IMR-90 (cell line): ENCODE data around the gene LRRC70. TPM values are rescaled to one million over a fixed set of nuclear protein-coding genes. Genes with fewer than 3 reads are reported as not detected.

Experiments used
- ATAC-seq: fragments of 200-7000 bp; cut with Tn5 transposase; 2 replicates; pipeline ENCODE4 v1.9.1; 2020; ENCODE audit warnings: low read depth, mild to moderate bottlenecking, moderate library complexity
- BruUV-seq: library from RNA; stranded (reverse); fragments of 400-500 nt; replicated peaks from 2 replicates; lab custom pipeline; 2021; lab: Mats Ljungman, UMichigan
- CTCF ChIA-PET: fragments of 300-600 bp; formaldehyde crosslinking; extraction: SDS; loops from one replicate; lab custom pipeline; 2021; ENCODE audit warnings: antibody characterized with exemption; lab: Yijun Ruan, JAX
- POLR2A ChIA-PET: fragments of 300-600 bp; sonication (Branson Sonifier 250); formaldehyde crosslinking; loops from one replicate; lab custom pipeline; 2022; ENCODE audit warnings: antibody characterized with exemption; ENCODE audit not compliant: unreplicated experiment; lab: Charles Lee
- DNase-seq: peaks from one replicate; pipeline ENCODE4 v3.0.0; 2013
- H2AFZ ChIP-seq: replicated peaks from 2 replicates; pipeline ENCODE3; 2013; ENCODE audit warnings: low read length, mild to moderate bottlenecking; ENCODE audit not compliant: poor library complexity
- H2AK5ac ChIP-seq: 2 replicates; pipeline ENCODE4 v1.6.1; 2013; ENCODE audit warnings: low read depth, low read length, inconsistent platforms
- H2AK9ac ChIP-seq: replicated peaks from 2 replicates; pipeline ENCODE3; 2013; ENCODE audit warnings: mild to moderate bottlenecking, low read depth, low read length, moderate library complexity; ENCODE audit not compliant: poor library complexity
- H2BK120ac ChIP-seq: 2 replicates; pipeline ENCODE4 v1.6.1; 2013; ENCODE audit warnings: low read depth, low read length, inconsistent platforms
- H2BK15ac ChIP-seq: 3 replicates; pipeline ENCODE4 v1.6.1; 2013; ENCODE audit warnings: low read depth, low read length, inconsistent platforms
- H2BK20ac ChIP-seq: 2 replicates; pipeline ENCODE4 v1.6.1; 2013; ENCODE audit warnings: low read depth, mild to moderate bottlenecking, inconsistent platforms, low read length, moderate library complexity
- H2BK5ac ChIP-seq: 2 replicates; pipeline ENCODE4 v1.6.1; 2013; ENCODE audit warnings: mild to moderate bottlenecking, low read depth, low read length, inconsistent platforms; ENCODE audit not compliant: poor library complexity, severe bottlenecking
- H3K14ac ChIP-seq: replicated peaks from 2 replicates; pipeline ENCODE4 v1.6.1; 2013; ENCODE audit warnings: low read depth, low read length, inconsistent platforms
- H3K18ac ChIP-seq: 2 replicates; pipeline ENCODE4 v1.6.1; 2013; ENCODE audit warnings: low read depth, low read length, control low read depth
- H3K23ac ChIP-seq: 2 replicates; pipeline ENCODE4 v1.6.1; 2013; ENCODE audit warnings: low read depth, low read length, inconsistent platforms
- H3K27ac ChIP-seq: 2 replicates; pipeline ENCODE4 v1.5.1; 2013; ENCODE audit warnings: mild to moderate bottlenecking, control low read depth, low read length; ENCODE audit not compliant: insufficient read depth
- H3K27me3 ChIP-seq: 2 replicates; pipeline ENCODE4 v1.6.1; 2013; ENCODE audit warnings: low read length; ENCODE audit not compliant: control insufficient read depth, insufficient read depth
- H3K36me3 ChIP-seq: 2 replicates; pipeline ENCODE4 v1.6.1; 2013; ENCODE audit warnings: low read length, mixed read lengths; ENCODE audit not compliant: control insufficient read depth, insufficient read depth
- H3K4ac ChIP-seq: 2 replicates; pipeline ENCODE4 v1.6.1; 2013; ENCODE audit warnings: low read depth, low read length, inconsistent platforms
- H3K4me1 ChIP-seq: 2 replicates; pipeline ENCODE4 v1.6.1; 2013; ENCODE audit warnings: low read length, mixed read lengths; ENCODE audit not compliant: control insufficient read depth, insufficient read depth
- H3K4me2 ChIP-seq: 2 replicates; pipeline ENCODE4 v1.6.1; 2013; ENCODE audit warnings: low read depth, mild to moderate bottlenecking, control low read depth, low read length, moderate library complexity
- H3K4me3 ChIP-seq: 2 replicates; pipeline ENCODE4 v1.5.1; 2013; ENCODE audit warnings: low read depth, mild to moderate bottlenecking, control low read depth, low read length, moderate library complexity; ENCODE audit not compliant: insufficient read depth
- H3K56ac ChIP-seq: 2 replicates; pipeline ENCODE4 v1.6.1; 2013; ENCODE audit warnings: low read length, inconsistent platforms; ENCODE audit not compliant: insufficient read depth; ENCODE audit errors: extremely low read depth
- H3K79me1 ChIP-seq, 2 experiments: 2 replicates each; pipeline ENCODE4 v1.6.1; 2013; ENCODE audit warnings: low read length in 2 of 2, inconsistent platforms in 1 of 2, low read depth in 1 of 2
- H3K9ac ChIP-seq: 2 replicates; pipeline ENCODE4 v1.6.1; 2013; ENCODE audit warnings: low read depth, low read length, control low read depth
- H3K9me1 ChIP-seq: 2 replicates; pipeline ENCODE4 v1.6.1; 2013; ENCODE audit warnings: low read length, inconsistent platforms; ENCODE audit not compliant: insufficient read depth
- H3K9me3 ChIP-seq: 2 replicates; pipeline ENCODE4 v1.6.1; 2013; ENCODE audit warnings: low read length; ENCODE audit not compliant: control insufficient read depth, insufficient read depth
- H4K20me1 ChIP-seq: 2 replicates; pipeline ENCODE4 v1.6.1; 2013; ENCODE audit warnings: low read length, inconsistent platforms; ENCODE audit not compliant: insufficient read depth
- H4K5ac ChIP-seq: 2 replicates; pipeline ENCODE4 v1.6.1; 2013; ENCODE audit warnings: mild to moderate bottlenecking, low read depth, low read length, control low read depth
- H4K8ac ChIP-seq, 2 experiments: 2 replicates each; pipeline ENCODE4 v1.6.1; 2013; ENCODE audit warnings: low read depth in 2 of 2, low read length in 2 of 2, control low read depth in 1 of 2, inconsistent platforms in 1 of 2
- H4K91ac ChIP-seq: 2 replicates; pipeline ENCODE4 v1.6.1; 2013; ENCODE audit warnings: low read depth, low read length, inconsistent platforms; ENCODE audit not compliant: insufficient read depth
- FOS ChIP-seq: fragments of 150-350 bp; IDR thresholded peaks from 2 replicates; pipeline ENCODE4 v1.6.1; 2016; ENCODE audit warnings: low read depth, low read length
- WGBS, 2 experiments: methylation state at CpG; one replicate each; pipeline versions ENCODE4 v1.1.5 to v1.1.7; 2013; ENCODE audit warnings: missing lambda C conversion rate in 2 of 2; ENCODE audit not compliant: insufficient read length in 1 of 2; ENCODE audit errors: extremely low coverage in 2 of 2; 5-methylcytosine and 5-hydroxymethylcytosine counted together
- dilution Hi-C: fragments of 300-500 bp; cut with HindIII; formaldehyde crosslinking; loops from one replicate; pipeline ENCODE4 v1.14.3; 2018; ENCODE audit warnings: low sequenced_read_pairs; ENCODE audit not compliant: unreplicated experiment
- in situ Hi-C: fragments of 300-500 bp; cut with MboI; formaldehyde crosslinking; loops from 3 replicates; pipeline ENCODE4 v1.14.3; 2019; ENCODE audit warnings: low sequenced_read_pairs, inconsistent platforms, mixed read lengths
- intact Hi-C: fragments of 100-400 bp; cut with micrococcal nuclease; formaldehyde crosslinking; loops from 2 replicates; pipeline ENCODE4 v1.10.0; 2022
- polyA plus RNA-seq, 3 experiments: library from polyadenylated mRNA; depleted of rRNA; stranded (reverse); fragments of >200 nt; gene quantifications; 2 replicates each; pipeline ENCODE4 v1.2.3, GENCODE V29; 2012; ENCODE audit warnings: low replicate concordance in 1 of 3
- total RNA-seq: library from RNA; depleted of rRNA; stranded (reverse); fragments of >200 nt; gene quantifications from 2 replicates; pipeline ENCODE4 v1.2.3, GENCODE V29; 2012

The LRRC70 gene
- total and polyA plus RNA-seq, 2 of the 4 experiments (the other 2 are of a cell fraction), result 0.19 to 0.36 TPM

GRCh38 chr5:62575066-62575465 is 3.6 kb upstream of the LRRC70 start:
- Histone ChIP-seq H3K4me1 (no peaks in the 10 kb centered on the region), H2BK20ac (no peak overlapping the region), H2AK9ac (no peak overlapping the region), H4K8ac (no peak overlapping the region), H2BK120ac (no peak overlapping the region), H2AFZ (no peak overlapping the region), H2AK5ac (no peak overlapping the region), H3K9me3 (no peaks in the 10 kb centered on the region), H3K18ac (no peak overlapping the region), H4K20me1 (no peaks in the 10 kb centered on the region), H3K4me3 (no peak overlapping the region), H3K9me1 (no peaks in the 10 kb centered on the region), H3K56ac (no peak overlapping the region), H3K14ac (no peak overlapping the region), H3K27me3 (no peaks in the 10 kb centered on the region), H2BK5ac (no peak overlapping the region), H3K9ac (no peak overlapping the region), H3K27ac (no peak overlapping the region), H4K91ac (no peak overlapping the region), H3K36me3 (no peaks in the 10 kb centered on the region; the same call in 1 of the 2 replicates), H3K4ac (no peak overlapping the region), H3K79me1 (no peaks in the 10 kb centered on the region; a peak in 1 of 4 replicates), H2BK15ac (no peak overlapping the region), H3K4me2 (no peak overlapping the region), H3K23ac (no peak overlapping the region), H4K5ac (no peak overlapping the region)
- dilution Hi-C loops (no loop called here), in situ Hi-C loops (no loop called here), intact Hi-C loops (no loop called here)
- ChIA-PET POLR2A (no interaction called here), CTCF (no interaction called here)
- no peak for DNase-seq
- no TSS peak for BruUV-seq
- no peak for ATAC-seq
- 80% methylated on average over 1 of the region's 2 CpGs; no CpG with 5 or more reads in 1 of the 2 experiments for WGBS, 2 experiments
- TF ChIP-seq FOS, result no peak
